ENCODE data around the gene IYD.

Gene IYD

DNA sequence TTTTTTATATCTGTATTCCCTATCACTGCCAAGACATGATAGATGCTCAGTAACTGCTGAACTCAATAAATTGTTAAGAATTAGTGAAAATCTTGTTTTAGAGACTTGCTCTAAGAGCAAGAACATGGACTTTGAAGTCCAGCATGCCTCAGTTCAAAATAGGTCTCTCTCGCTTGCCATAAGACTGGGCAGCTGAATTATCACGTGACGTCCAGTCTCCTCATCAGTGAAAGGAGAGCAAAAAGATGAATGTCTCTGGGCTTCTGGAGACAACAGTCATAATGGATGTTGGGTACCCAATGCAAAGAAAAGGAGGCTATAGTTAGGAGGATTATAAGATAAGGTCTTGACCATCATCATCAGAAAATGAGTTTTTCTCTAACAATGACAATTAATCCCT lies 82.1 kb downstream of the IYD start:
- no peak for TF ChIP-seq YY1 (IDR thresholded peaks at IDR 0.05; ENCODE audit: low read depth)
- TF ChIP-seq EGR1 (IDR thresholded peaks at IDR 0.05): no peak
- TF ChIP-seq USF1 (IDR thresholded peaks at IDR 0.05): no peak
- TF ChIP-seq ZBTB7A (IDR thresholded peaks at IDR 0.05; ENCODE audit: low read depth): no peak
- no peak for TF ChIP-seq EP300 (IDR thresholded peaks at IDR 0.05; ENCODE audit: borderline replicate concordance)

- no peak for TF ChIP-seq USF1 (IDR thresholded peaks at IDR 0.05)
Observed at GRCh38 chr6:150451807-150452427, 83.1 kb downstream of the IYD start.

DNA sequence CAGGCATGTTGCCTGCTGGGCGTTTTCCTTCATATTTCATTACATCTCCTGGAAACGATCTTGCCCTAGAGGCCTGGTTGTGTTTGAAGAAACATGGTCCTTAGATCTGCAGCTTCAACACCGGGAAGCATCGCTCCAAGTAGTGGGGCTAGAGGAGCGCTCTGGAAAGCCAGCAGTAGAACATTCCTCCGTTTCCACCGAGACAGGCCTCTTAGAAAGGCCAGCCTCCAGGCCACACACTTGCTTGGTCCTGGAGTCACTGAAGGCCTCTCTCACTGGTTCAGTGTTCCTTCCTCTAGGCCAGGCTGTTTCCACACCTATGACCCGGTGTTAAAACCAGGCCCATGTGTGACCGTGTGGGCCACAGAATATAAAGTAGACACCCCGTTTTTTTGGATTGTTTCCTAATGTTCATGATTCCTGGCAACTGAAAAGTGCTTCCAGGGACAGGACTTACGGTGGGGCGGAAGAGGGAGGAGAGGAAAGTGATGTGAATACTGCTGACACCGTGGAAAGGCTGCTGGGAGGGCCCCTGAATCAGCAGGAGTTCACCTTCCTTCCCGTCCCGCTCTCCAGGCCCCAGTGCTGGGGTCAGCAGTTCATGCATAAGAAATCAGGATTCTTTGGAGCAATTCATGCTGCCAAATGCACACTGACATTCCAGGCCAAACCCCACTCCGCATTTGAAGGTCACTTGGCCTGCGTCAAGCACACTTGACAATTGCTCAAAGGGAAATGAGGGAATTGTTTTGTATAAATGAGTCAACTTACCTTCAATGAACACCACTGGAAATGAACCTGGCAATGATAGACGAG lies 83.8 kb downstream of the IYD start:
- TF ChIP-seq NFIC (IDR thresholded peaks at IDR 0.05) (peak; percentile 32), TEAD4 (IDR thresholded peaks at IDR 0.05) (peak; percentile 67; the same call in 1 of the 2 replicates), EP300 (IDR thresholded peaks at IDR 0.05; ENCODE audit: borderline replicate concordance) (peak; percentile 60; the same call in 1 of the 2 replicates), EGR1 (IDR thresholded peaks at IDR 0.05) (no peak), TCF12 (IDR thresholded peaks at IDR 0.05; ENCODE audit: low read depth) (peak; percentile 65)

DNA sequence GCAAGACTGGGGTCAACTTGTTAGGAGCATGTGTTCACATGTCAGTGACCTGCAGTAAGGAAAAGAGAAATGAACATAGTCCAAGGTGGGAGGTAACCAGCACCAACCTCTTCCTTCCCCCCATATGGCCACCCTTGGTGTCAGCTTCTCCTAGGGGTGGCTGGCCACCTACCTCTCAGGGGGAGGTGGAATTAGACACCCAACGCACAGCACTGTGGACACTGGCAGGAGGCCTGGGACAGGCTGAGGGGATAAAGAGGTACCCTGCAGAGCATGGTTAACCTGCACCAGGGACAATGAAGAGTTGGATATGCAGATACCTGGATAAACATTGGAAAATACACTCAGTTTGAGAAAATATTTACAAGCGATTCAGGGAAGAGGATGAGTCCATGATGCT lies 84.5 kb downstream of the IYD start:
- TF ChIP-seq ZBTB7A (IDR thresholded peaks at IDR 0.05; ENCODE audit: low read depth) (no peak), EP300 (IDR thresholded peaks at IDR 0.05; ENCODE audit: borderline replicate concordance) (no peak), EGR1 (IDR thresholded peaks at IDR 0.05) (no peak), FOXM1 (IDR thresholded peaks at IDR 0.05; ENCODE audit: borderline replicate concordance, low read depth) (no peak), USF1 (IDR thresholded peaks at IDR 0.05) (no peak), NFIC (IDR thresholded peaks at IDR 0.05) (no peak), CEBPB (IDR thresholded peaks at IDR 0.05) (no peak), CREB1 (IDR thresholded peaks at IDR 0.05; ENCODE audit: low read depth) (no peak), YY1 (IDR thresholded peaks at IDR 0.05; ENCODE audit: low read depth) (no peak), TEAD4 (IDR thresholded peaks at IDR 0.05) (no peak), TCF12 (IDR thresholded peaks at IDR 0.05; ENCODE audit: low read depth) (no peak), TAF1 (IDR thresholded peaks at IDR 0.05; ENCODE audit: low read depth) (no peak), RAD21 (IDR thresholded peaks at IDR 0.05; ENCODE audit: low read depth) (no peak)
- TF ChIP-seq, protein P1, sequence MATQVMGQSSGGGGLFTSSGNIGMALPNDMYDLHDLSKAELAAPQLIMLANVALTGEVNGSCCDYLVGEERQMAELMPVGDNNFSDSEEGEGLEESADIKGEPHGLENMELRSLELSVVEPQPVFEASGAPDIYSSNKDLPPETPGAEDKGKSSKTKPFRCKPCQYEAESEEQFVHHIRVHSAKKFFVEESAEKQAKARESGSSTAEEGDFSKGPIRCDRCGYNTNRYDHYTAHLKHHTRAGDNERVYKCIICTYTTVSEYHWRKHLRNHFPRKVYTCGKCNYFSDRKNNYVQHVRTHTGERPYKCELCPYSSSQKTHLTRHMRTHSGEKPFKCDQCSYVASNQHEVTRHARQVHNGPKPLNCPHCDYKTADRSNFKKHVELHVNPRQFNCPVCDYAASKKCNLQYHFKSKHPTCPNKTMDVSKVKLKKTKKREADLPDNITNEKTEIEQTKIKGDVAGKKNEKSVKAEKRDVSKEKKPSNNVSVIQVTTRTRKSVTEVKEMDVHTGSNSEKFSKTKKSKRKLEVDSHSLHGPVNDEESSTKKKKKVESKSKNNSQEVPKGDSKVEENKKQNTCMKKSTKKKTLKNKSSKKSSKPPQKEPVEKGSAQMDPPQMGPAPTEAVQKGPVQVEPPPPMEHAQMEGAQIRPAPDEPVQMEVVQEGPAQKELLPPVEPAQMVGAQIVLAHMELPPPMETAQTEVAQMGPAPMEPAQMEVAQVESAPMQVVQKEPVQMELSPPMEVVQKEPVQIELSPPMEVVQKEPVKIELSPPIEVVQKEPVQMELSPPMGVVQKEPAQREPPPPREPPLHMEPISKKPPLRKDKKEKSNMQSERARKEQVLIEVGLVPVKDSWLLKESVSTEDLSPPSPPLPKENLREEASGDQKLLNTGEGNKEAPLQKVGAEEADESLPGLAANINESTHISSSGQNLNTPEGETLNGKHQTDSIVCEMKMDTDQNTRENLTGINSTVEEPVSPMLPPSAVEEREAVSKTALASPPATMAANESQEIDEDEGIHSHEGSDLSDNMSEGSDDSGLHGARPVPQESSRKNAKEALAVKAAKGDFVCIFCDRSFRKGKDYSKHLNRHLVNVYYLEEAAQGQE (IDR thresholded peaks at IDR 0.05; ENCODE audit: low read depth): no peak
- TF ChIP-seq, protein P2, sequence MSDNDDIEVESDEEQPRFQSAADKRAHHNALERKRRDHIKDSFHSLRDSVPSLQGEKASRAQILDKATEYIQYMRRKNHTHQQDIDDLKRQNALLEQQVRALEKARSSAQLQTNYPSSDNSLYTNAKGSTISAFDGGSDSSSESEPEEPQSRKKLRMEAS (IDR thresholded peaks at IDR 0.05): no peak

Measured in Ishikawa (cell line).